GM19025 (cell line): ENCODE results near the gene KIF23.

Experiments used
- ATAC-seq: cut with Tn5 transposase; IDR thresholded peaks from one replicate; pipeline ENCODE4 v1.9.1; 2021; ENCODE audit warnings: mild to moderate bottlenecking, low read depth, moderate library complexity; ENCODE audit not compliant: unreplicated experiment

The KIF23 gene

DNA sequence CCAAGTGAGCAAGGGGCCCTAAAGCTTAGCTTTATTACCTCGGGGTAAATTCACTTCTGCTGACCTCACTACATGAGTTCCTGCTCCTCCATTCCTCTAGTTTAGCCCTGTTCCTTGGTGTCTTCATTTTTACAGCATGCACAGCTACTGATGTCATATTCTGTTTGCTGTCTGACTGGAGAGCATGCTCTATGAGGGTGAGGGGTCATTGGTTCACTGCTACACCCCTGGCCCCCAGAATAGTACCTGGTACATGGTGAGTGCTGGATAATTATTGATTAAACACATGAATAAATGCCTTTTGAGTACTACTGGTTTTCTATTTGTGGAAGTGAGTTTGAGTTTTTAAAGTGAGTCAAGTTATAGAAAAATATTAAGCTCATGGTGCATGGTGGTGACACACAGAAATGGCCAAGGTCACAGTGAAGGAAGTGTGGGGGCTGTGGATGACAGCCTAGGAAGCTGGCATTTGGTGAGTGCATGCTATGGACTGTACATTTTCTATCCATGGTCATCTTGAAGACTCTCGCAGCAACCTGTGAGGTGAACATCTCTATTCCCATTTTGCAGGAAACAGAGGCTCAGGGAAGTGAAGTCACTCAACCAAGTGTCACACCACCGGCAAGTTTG is 72.4 kb downstream of the KIF23 start:
- ATAC-seq: no peak

- ATAC-seq: no peak
Observed at GRCh38 chr15:69489073-69489571, 75.0 kb downstream of the KIF23 start.

- no peak for ATAC-seq
Observed at GRCh38 chr15:69490356-69491037, 76.3 kb downstream of the KIF23 start.

- ATAC-seq: no peak
Observed at GRCh38 chr15:69491038-69491505, 76.9 kb downstream of the KIF23 start.

DNA sequence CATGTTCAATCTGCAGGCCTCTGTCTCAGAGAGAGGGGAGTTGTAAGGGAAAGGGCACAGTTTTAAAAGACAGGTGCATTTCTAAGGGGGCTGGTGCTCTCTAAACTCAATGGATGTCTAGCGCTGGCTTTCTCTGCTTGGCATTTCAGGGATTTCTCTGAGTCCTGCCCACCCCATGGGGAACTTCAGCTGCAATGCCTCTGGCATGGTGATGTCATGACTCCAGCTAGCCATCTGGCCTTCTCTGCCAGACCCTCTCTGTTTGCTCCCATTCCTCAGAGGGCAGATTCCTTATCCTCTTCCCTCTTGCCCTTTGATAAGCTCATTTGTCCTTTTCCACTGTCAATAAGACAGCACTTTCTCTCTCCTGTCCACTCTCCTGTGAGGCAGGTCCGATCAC is 79.3 kb downstream of the KIF23 start:
- no peak for ATAC-seq

- no peak for ATAC-seq
Observed at GRCh38 chr15:69496001-69496400, 81.9 kb downstream of the KIF23 start.

- ATAC-seq: no peak
Observed at GRCh38 chr15:69497076-69497475, 82.9 kb downstream of the KIF23 start.

DNA sequence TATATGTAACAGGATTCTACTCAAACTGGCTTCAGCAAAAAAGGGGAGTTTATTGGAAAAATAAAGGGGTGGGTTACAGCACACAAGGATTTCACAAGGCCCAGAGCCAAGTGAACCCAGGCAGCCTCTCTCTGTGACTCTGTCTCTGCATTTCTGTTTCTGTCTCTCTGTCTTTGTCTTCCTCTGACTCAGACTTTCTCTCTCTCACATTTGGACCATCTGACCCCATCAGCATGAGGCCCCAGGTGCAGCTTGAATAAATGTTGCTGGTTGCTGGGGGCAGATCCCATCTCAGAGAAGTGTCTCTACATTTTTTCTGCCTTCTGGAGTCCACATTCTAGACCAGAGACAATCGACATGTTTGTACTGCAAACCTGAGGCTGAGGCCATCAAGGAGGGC is 83.5 kb downstream of the KIF23 start:
- no peak for ATAC-seq
